ENCODE results near the gene FMNL2. TPM values are rescaled to one million over a fixed set of nuclear protein-coding genes. Genes with fewer than 3 reads are reported as not detected.

The FMNL2 gene
- total RNA-seq, 5 donors from 2014 or later (not counting 1 experiment from before 2014, with no cell fraction given), result 0.63 to 0.96 (median 0.75) TPM

GRCh38 chr2:152376968-152377367 lies 42.0 kb downstream of the FMNL2 start:
- no peaks in the 10 kb centered on the region for H3K4me1 ChIP-seq (ENCODE audit: control insufficient read depth in 1 of 2, extremely low read depth in 1 of 2, insufficient read depth in 2 of 2, low read length in 2 of 2)
- CTCF ChIA-PET, result no interaction called here
- Mint-ChIP-seq H3K9me3 (peaks cover 0 to 3% (median 0%) of the 10 kb centered on the region in 3 donors), H3K27me3 (peaks cover 5 to 32% of the 10 kb centered on the region in 2 donors), H3K36me3 (no peaks in the 10 kb centered on the region), H3K4me3 (no peak overlapping the region), H3K27ac (no peak overlapping the region), H3K4me1 (no peaks in the 10 kb centered on the region)
- POLR2A ChIA-PET, result no interaction called here
- H3K9me3 ChIP-seq, result no peaks in the 10 kb centered on the region
- H3K4me3 ChIP-seq (ENCODE audit: control insufficient read depth in 1 of 2, extremely low read depth in 1 of 2, low read length in 1 of 2), result no peak overlapping the region
- H3K36me3 ChIP-seq (ENCODE audit: control insufficient read depth in 2 of 2, extremely low read depth in 1 of 2, insufficient read depth in 1 of 2, low read length in 1 of 2), result no peaks in the 10 kb centered on the region
- DNase-seq (no peak), ATAC-seq (replicated peaks in 1 of 4) (no peak)
- H3K27me3 ChIP-seq (replicated peaks in 1 of 2; ENCODE audit: control insufficient read depth in 2 of 2, extremely low read depth in 1 of 2, insufficient read depth in 2 of 2, low read length in 1 of 2), result peaks cover 0 to 2% of the 10 kb centered on the region in 2 experiments
- WGBS (ENCODE audit: insufficient coverage), result 33% methylated on average over 1 of the region's 1 CpG
- no peak overlapping the region for H3K27ac ChIP-seq (ENCODE audit: low read length)

- Mint-ChIP-seq H3K36me3 (no peaks in the 10 kb centered on the region), H3K27me3 (peaks cover 3 to 23% of the 10 kb centered on the region in 2 donors), H3K4me3 (no peak overlapping the region), H3K27ac (no peak overlapping the region), H3K9me3 (peaks cover 0 to 3% (median 0%) of the 10 kb centered on the region in 3 donors), H3K4me1 (no peaks in the 10 kb centered on the region)
- DNase-seq, result no peak
- H3K4me3 ChIP-seq (ENCODE audit: control insufficient read depth in 1 of 2, extremely low read depth in 1 of 2, low read length in 1 of 2), result no peak overlapping the region
- WGBS (ENCODE audit: insufficient coverage), result 82% methylated on average over 2 of the region's 4 CpGs
- no peaks in the 10 kb centered on the region for H3K9me3 ChIP-seq
- no peak overlapping the region for H3K27ac ChIP-seq (ENCODE audit: low read length)
- POLR2A ChIA-PET, result no interaction called here
- H3K27me3 ChIP-seq (replicated peaks in 1 of 2; ENCODE audit: control insufficient read depth in 2 of 2, extremely low read depth in 1 of 2, insufficient read depth in 2 of 2, low read length in 1 of 2), result peaks cover 0 to 2% of the 10 kb centered on the region in 2 experiments
- H3K4me1 ChIP-seq (ENCODE audit: control insufficient read depth in 1 of 2, extremely low read depth in 1 of 2, insufficient read depth in 2 of 2, low read length in 2 of 2), result no peaks in the 10 kb centered on the region
- no peaks in the 10 kb centered on the region for H3K36me3 ChIP-seq (ENCODE audit: control insufficient read depth in 2 of 2, extremely low read depth in 1 of 2, insufficient read depth in 1 of 2, low read length in 1 of 2)
- CTCF ChIA-PET, result no interaction called here
- no peak for ATAC-seq (replicated peaks in 1 of 4)
Observed at GRCh38 chr2:152379089-152379488, 44.1 kb downstream of the FMNL2 start.

- 69% methylated on average over 1 of the region's 5 CpGs for WGBS (ENCODE audit: insufficient coverage)
- Histone ChIP-seq H3K9me3 (no peaks in the 10 kb centered on the region), H3K36me3 (ENCODE audit: control insufficient read depth in 2 of 2, extremely low read depth in 1 of 2, insufficient read depth in 1 of 2, low read length in 1 of 2) (no peaks in the 10 kb centered on the region), H3K27ac (ENCODE audit: low read length) (no peak overlapping the region), H3K27me3 (replicated peaks in 1 of 2; ENCODE audit: control insufficient read depth in 2 of 2, extremely low read depth in 1 of 2, insufficient read depth in 2 of 2, low read length in 1 of 2) (peaks cover 0 to 2% of the 10 kb centered on the region in 2 experiments), H3K4me1 (ENCODE audit: control insufficient read depth in 1 of 2, extremely low read depth in 1 of 2, insufficient read depth in 2 of 2, low read length in 2 of 2) (no peaks in the 10 kb centered on the region), H3K4me3 (ENCODE audit: control insufficient read depth in 1 of 2, extremely low read depth in 1 of 2, low read length in 1 of 2) (no peak overlapping the region)
- ATAC-seq (replicated peaks in 1 of 4) (no peak), DNase-seq (no peak)
- H3K27me3 Mint-ChIP-seq, result peaks cover 3 to 17% of the 10 kb centered on the region in 2 donors
- ChIA-PET CTCF (no interaction called here), POLR2A (no interaction called here)
- H3K36me3 Mint-ChIP-seq, result no peaks in the 10 kb centered on the region
- no peak overlapping the region for H3K27ac Mint-ChIP-seq
- peaks cover 0 to 3% (median 0%) of the 10 kb centered on the region in 3 donors for H3K9me3 Mint-ChIP-seq
- no peaks in the 10 kb centered on the region for H3K4me1 Mint-ChIP-seq
- H3K4me3 Mint-ChIP-seq, result no peak overlapping the region
Observed at GRCh38 chr2:152380261-152381055, 45.5 kb downstream of the FMNL2 start.

- Mint-ChIP-seq H3K4me1 (no peaks in the 10 kb centered on the region), H3K9me3 (peaks cover 0 to under 1% (median 0%) of the 10 kb centered on the region in 3 donors), H3K4me3 (no peak overlapping the region), H3K36me3 (no peaks in the 10 kb centered on the region), H3K27ac (no peak overlapping the region), H3K27me3 (peaks cover 3 to 5% of the 10 kb centered on the region in 2 donors)
- H3K9me3 ChIP-seq, result no peaks in the 10 kb centered on the region
- no peaks in the 10 kb centered on the region for H3K4me1 ChIP-seq (ENCODE audit: control insufficient read depth in 1 of 2, extremely low read depth in 1 of 2, insufficient read depth in 2 of 2, low read length in 2 of 2)
- DNase-seq, result no peak
- ChIA-PET CTCF (no interaction called here), POLR2A (no interaction called here)
- no peak overlapping the region for H3K4me3 ChIP-seq (ENCODE audit: control insufficient read depth in 1 of 2, extremely low read depth in 1 of 2, low read length in 1 of 2)
- H3K36me3 ChIP-seq (ENCODE audit: control insufficient read depth in 2 of 2, extremely low read depth in 1 of 2, insufficient read depth in 1 of 2, low read length in 1 of 2), result no peaks in the 10 kb centered on the region
- no peak overlapping the region for H3K27ac ChIP-seq (ENCODE audit: low read length)
- no peak for ATAC-seq (replicated peaks in 1 of 4)
- H3K27me3 ChIP-seq (replicated peaks in 1 of 2; ENCODE audit: control insufficient read depth in 2 of 2, extremely low read depth in 1 of 2, insufficient read depth in 2 of 2, low read length in 1 of 2), result no peaks in the 10 kb centered on the region
Observed at GRCh38 chr2:152383702-152384101, 48.7 kb downstream of the FMNL2 start.

GRCh38 chr2:152384992-152385391 lies 50.0 kb downstream of the FMNL2 start:
- no peaks in the 10 kb centered on the region for H3K4me1 Mint-ChIP-seq
- H3K9me3 ChIP-seq, result no peaks in the 10 kb centered on the region
- H3K4me3 Mint-ChIP-seq, result no peak overlapping the region
- no peak for ATAC-seq (replicated peaks in 1 of 4)
- DNase-seq, result no peak
- H3K27ac Mint-ChIP-seq, result no peak overlapping the region
- peaks cover 0 to 4% (median 0%) of the 10 kb centered on the region in 3 donors for H3K9me3 Mint-ChIP-seq
- CTCF ChIA-PET, result no interaction called here
- H3K4me3 ChIP-seq (ENCODE audit: control insufficient read depth in 1 of 2, extremely low read depth in 1 of 2, low read length in 1 of 2), result no peak overlapping the region
- POLR2A ChIA-PET, result interaction anchor here in 1 of 2 donors (0.6 kb wide), 1 partner anchor 1300 kb away, joined by 3 read pairs; no protein-coding TSS in a partner anchor
- H3K27me3 ChIP-seq (replicated peaks in 1 of 2; ENCODE audit: control insufficient read depth in 2 of 2, extremely low read depth in 1 of 2, insufficient read depth in 2 of 2, low read length in 1 of 2), result no peaks in the 10 kb centered on the region
- no peak overlapping the region for H3K27ac ChIP-seq (ENCODE audit: low read length)
- no CpG with 5 or more reads among the region's 3 CpGs for WGBS (ENCODE audit: insufficient coverage)
- peaks cover 3 to 4% of the 10 kb centered on the region in 2 donors for H3K27me3 Mint-ChIP-seq
- H3K36me3 ChIP-seq (ENCODE audit: control insufficient read depth in 2 of 2, extremely low read depth in 1 of 2, insufficient read depth in 1 of 2, low read length in 1 of 2), result no peaks in the 10 kb centered on the region
- no peaks in the 10 kb centered on the region for H3K36me3 Mint-ChIP-seq
- H3K4me1 ChIP-seq (ENCODE audit: control insufficient read depth in 1 of 2, extremely low read depth in 1 of 2, insufficient read depth in 2 of 2, low read length in 2 of 2), result no peaks in the 10 kb centered on the region

GRCh38 chr2:152385650-152386049 lies 50.7 kb downstream of the FMNL2 start:
- DNase-seq (no peak), ATAC-seq (replicated peaks in 1 of 4) (no peak)
- no peak overlapping the region for H3K27ac Mint-ChIP-seq
- H3K4me1 Mint-ChIP-seq, result no peaks in the 10 kb centered on the region
- Histone ChIP-seq H3K9me3 (no peaks in the 10 kb centered on the region), H3K4me3 (ENCODE audit: control insufficient read depth in 1 of 2, extremely low read depth in 1 of 2, low read length in 1 of 2) (no peak overlapping the region), H3K36me3 (ENCODE audit: control insufficient read depth in 2 of 2, extremely low read depth in 1 of 2, insufficient read depth in 1 of 2, low read length in 1 of 2) (no peaks in the 10 kb centered on the region), H3K27ac (ENCODE audit: low read length) (no peak overlapping the region), H3K4me1 (ENCODE audit: control insufficient read depth in 1 of 2, extremely low read depth in 1 of 2, insufficient read depth in 2 of 2, low read length in 2 of 2) (no peaks in the 10 kb centered on the region), H3K27me3 (replicated peaks in 1 of 2; ENCODE audit: control insufficient read depth in 2 of 2, extremely low read depth in 1 of 2, insufficient read depth in 2 of 2, low read length in 1 of 2) (no peaks in the 10 kb centered on the region)
- ChIA-PET POLR2A (no interaction called here), CTCF (no interaction called here)
- H3K36me3 Mint-ChIP-seq, result no peaks in the 10 kb centered on the region
- H3K4me3 Mint-ChIP-seq, result no peak overlapping the region
- H3K27me3 Mint-ChIP-seq, result peaks cover 3 to 4% of the 10 kb centered on the region in 2 donors
- H3K9me3 Mint-ChIP-seq, result peaks cover 0 to 4% (median 0%) of the 10 kb centered on the region in 3 donors
